ENCODE results near the gene C15orf40. TPM values are rescaled to one million over a fixed set of nuclear protein-coding genes. Genes with fewer than 3 reads are reported as not detected.

The C15orf40 gene
- total RNA-seq, 4 donors from 2014 or later, result 5.9 to 14.6 (median 9.5) TPM

DNA sequence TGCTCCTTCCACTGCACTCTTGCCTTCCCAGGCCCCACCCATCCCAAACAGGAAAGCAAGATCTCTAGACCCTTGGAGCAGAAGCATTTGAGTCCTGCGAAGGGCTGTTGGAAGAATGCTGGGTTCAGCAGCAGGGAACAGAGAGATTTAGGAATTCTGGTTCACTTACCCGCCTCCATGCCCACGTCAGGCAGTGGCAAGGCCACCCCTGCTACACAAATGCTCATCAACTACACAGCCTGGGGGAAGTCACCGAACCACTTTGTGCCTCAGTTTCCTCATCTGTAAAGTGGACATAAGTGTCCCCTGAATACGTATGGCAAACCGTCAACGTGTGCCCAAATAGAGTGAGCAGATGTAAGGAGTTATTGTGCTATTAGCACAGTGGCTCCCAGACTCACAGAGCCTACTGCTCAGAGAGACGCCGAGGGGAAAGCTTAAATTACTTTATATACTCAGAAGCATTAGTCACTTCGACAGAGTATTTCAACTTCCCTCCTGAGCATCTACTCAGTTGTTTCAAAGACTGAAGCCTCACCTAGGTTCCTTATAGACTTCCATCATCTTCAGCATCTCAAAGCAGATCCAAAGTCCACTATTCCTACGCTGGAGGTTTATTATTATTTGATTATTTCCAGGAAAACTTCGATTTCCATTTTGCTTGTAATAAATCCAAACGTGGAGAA, 59.8 kb downstream of the C15orf40 start:
- H3K27me3 ChIP-seq, result no peaks in the 10 kb centered on the region
- DNase-seq (no peak), ATAC-seq (peak; percentile 72 to 80)
- H3K27ac ChIP-seq, result peak overlapping the region; percentile 91 to 95 (median 92)
- TF ChIP-seq, protein P1, sequence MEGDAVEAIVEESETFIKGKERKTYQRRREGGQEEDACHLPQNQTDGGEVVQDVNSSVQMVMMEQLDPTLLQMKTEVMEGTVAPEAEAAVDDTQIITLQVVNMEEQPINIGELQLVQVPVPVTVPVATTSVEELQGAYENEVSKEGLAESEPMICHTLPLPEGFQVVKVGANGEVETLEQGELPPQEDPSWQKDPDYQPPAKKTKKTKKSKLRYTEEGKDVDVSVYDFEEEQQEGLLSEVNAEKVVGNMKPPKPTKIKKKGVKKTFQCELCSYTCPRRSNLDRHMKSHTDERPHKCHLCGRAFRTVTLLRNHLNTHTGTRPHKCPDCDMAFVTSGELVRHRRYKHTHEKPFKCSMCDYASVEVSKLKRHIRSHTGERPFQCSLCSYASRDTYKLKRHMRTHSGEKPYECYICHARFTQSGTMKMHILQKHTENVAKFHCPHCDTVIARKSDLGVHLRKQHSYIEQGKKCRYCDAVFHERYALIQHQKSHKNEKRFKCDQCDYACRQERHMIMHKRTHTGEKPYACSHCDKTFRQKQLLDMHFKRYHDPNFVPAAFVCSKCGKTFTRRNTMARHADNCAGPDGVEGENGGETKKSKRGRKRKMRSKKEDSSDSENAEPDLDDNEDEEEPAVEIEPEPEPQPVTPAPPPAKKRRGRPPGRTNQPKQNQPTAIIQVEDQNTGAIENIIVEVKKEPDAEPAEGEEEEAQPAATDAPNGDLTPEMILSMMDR (IDR thresholded peaks at IDR 0.05 in 4 of 5, conservative IDR thresholded peaks at IDR 0.05 in 1 of 5), result no peak
- peak; percentile 52 to 57 for TF ChIP-seq POLR2A (IDR thresholded peaks at IDR 0.05)
- intact Hi-C loops (cut with DNase I; ENCODE audit: low total_unique reads), result loop anchor here (5.0 kb wide), 1 partner anchor 184 kb away; no protein-coding TSS in a partner anchor
- in situ Hi-C loops (cut with MboI; ENCODE audit: low sequenced_read_pairs in 4 of 4), result no loop called here
- H3K4me3 ChIP-seq, result peak overlapping the region; percentile 62 to 75 (median 63)
- H3K36me3 ChIP-seq, result no peaks in the 10 kb centered on the region
- H3K9me3 ChIP-seq, result no peaks in the 10 kb centered on the region
- peaks cover 12 to 44% of the 10 kb centered on the region in 2 donors for H3K4me1 ChIP-seq

DNA sequence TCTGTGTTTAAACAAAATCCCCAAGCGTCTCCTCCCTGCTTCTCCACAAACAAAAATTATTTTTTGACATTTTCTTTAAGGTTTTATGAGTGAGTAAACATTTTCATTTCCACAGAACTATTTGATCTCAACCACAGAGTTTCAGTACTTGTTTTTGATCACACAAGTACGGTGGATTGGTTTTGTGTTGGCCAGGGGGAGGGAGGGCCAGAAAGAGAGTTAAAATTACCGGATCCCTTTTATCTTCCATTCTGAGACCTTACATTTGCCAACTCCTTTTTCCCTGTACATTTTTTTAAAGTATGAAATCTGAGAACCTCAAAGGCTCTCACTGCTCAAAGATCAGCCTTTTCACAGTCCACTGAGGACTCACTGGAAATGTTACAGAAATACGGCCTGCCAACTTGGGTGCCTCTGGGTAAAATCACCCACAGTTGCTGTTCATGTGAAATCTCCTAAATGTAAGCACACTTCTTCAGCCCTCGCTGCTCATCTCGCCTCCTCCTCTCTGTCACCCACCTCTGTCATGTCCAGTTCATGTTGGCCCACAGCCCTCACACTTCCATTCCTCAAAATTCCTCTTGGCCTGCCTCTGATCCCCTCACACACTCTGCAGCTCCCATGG, 60.6 kb downstream of the C15orf40 start:
- Histone ChIP-seq H3K4me1 (peaks cover 12 to 52% of the 10 kb centered on the region in 2 donors), H3K36me3 (no peaks in the 10 kb centered on the region), H3K27ac (peak overlapping the region; percentile 91 to 95 (median 92)), H3K27me3 (no peaks in the 10 kb centered on the region), H3K9me3 (no peaks in the 10 kb centered on the region), H3K4me3 (peak overlapping the region; percentile 62 to 75 (median 63))
- TF ChIP-seq POLR2A (IDR thresholded peaks at IDR 0.05), result no peak
- TF ChIP-seq, protein P1 (IDR thresholded peaks at IDR 0.05 in 4 of 5, conservative IDR thresholded peaks at IDR 0.05 in 1 of 5), result no peak
- intact Hi-C loops (cut with DNase I; ENCODE audit: low total_unique reads), result loop anchor here (5.0 kb wide), 1 partner anchor 184 kb away; no protein-coding TSS in a partner anchor
- ATAC-seq (no peak), DNase-seq (no peak)
- in situ Hi-C loops (cut with MboI; ENCODE audit: low sequenced_read_pairs in 4 of 4), result no loop called here

DNA sequence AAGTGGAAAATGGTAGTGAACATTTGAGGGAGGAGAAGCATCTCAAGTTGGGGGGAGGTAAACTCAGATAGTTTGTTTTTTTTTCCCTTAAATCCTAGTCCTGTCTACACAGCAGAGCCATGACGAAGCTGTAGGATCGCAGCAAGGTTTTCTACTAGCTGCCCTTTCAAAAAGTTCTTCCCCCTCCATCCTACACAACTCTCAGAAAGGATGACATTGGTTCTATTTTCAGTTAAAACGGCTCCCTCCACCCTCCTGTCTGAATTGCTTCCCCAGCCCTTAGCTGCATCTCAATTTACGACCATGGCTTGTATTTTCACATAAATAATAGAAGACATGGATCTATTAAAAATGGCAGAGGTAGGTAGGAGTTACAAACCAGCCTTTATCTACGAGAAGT, 61.1 kb downstream of the C15orf40 start:
- ATAC-seq, result no peak

DNA sequence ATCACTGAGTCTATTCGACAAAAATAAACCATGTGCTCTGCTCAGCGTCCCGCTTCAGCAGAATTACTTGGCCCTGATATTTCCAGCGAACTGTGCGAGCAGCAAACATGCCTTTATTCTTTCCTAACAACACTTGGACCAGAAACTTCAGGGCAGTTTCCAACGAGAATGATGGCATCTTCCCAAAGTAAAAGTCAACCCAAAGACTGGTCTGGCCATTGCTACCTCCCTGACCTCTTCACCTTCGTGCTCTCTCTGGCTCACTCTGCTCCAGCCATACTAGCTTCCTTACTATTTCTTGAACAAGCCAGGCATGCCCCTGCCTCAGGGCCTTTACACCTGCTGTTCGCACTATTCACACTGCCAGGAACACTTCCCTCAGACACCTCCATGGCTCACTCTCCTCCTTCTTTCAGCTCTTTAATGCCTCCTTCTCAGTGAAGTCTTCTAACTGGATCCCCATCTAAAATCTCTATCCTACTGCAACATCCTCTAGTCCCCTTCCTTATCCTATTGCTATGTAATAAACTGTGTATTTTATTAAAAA, 65.2 kb downstream of the C15orf40 start:
- ATAC-seq (no peak), DNase-seq (no peak)
- Histone ChIP-seq H3K36me3 (no peaks in the 10 kb centered on the region), H3K27ac (peak overlapping the region; percentile 18 to 62 (median 56)), H3K9me3 (no peaks in the 10 kb centered on the region), H3K4me3 (no peak overlapping the region), H3K4me1 (peaks cover 39 to 76% of the 10 kb centered on the region in 2 donors), H3K27me3 (no peaks in the 10 kb centered on the region)
- intact Hi-C loops (cut with DNase I; ENCODE audit: low total_unique reads) (no loop called here), in situ Hi-C loops (cut with MboI; ENCODE audit: low sequenced_read_pairs in 4 of 4) (no loop called here)
- TF ChIP-seq, protein P1 (IDR thresholded peaks at IDR 0.05 in 4 of 5, conservative IDR thresholded peaks at IDR 0.05 in 1 of 5), result no peak
- no peak for TF ChIP-seq POLR2A (IDR thresholded peaks at IDR 0.05)

More for the DNA sequence above, 61.1 kb downstream of the C15orf40 start:
- no peaks in the 10 kb centered on the region for H3K36me3 ChIP-seq
- no peak for DNase-seq
- in situ Hi-C loops (cut with MboI; ENCODE audit: low sequenced_read_pairs in 4 of 4) (no loop called here), intact Hi-C loops (cut with DNase I; ENCODE audit: low total_unique reads) (loop anchor here (5.0 kb wide), 1 partner anchor 183 kb away; no protein-coding TSS in a partner anchor)
- H3K27me3 ChIP-seq, result no peaks in the 10 kb centered on the region
- peak overlapping the region in 2 of 4 donors; percentile 62 to 75 for H3K4me3 ChIP-seq
- no peak for TF ChIP-seq POLR2A (IDR thresholded peaks at IDR 0.05)
- TF ChIP-seq, protein P1 (IDR thresholded peaks at IDR 0.05 in 4 of 5, conservative IDR thresholded peaks at IDR 0.05 in 1 of 5), result no peak
- H3K9me3 ChIP-seq, result no peaks in the 10 kb centered on the region
- peaks cover 15 to 52% of the 10 kb centered on the region in 2 donors for H3K4me1 ChIP-seq
- peak overlapping the region; percentile 91 to 95 (median 92) for H3K27ac ChIP-seq
